GM12892 (cell line): ENCODE measurements around the gene EGFR.

Experiments used
- POLR2A ChIP-seq: IDR thresholded peaks from 2 replicates; pipeline ENCODE4 v1.6.1; 2011; ENCODE audit warnings: low read depth, low read length, control low read depth
- POLR2AphosphoS5 ChIP-seq: IDR thresholded peaks from 2 replicates; pipeline ENCODE4 v1.6.1; 2011; ENCODE audit warnings: low read depth, low read length, control low read depth

GRCh38 chr7:55055479-55055878 is 36.7 kb downstream of the EGFR start:
- TF ChIP-seq POLR2A (no peak), POLR2AphosphoS5 (no peak)
